GM06990 (cell line): ENCODE results near the gene SLC38A4.

ENCODE experiments used
- DNase-seq: peaks from one replicate; pipeline ENCODE4 v3.0.0-alpha.2; 2011; ENCODE audit not compliant: insufficient read length; ENCODE audit errors: extremely low read depth
- H3K27me3 ChIP-seq: replicated peaks from 2 replicates; pipeline ENCODE4 v1.6.0; 2011; ENCODE audit warnings: low read length; ENCODE audit not compliant: control insufficient read depth, insufficient read depth
- H3K36me3 ChIP-seq: 2 replicates; pipeline ENCODE4 v1.5.1; 2011; ENCODE audit warnings: low read length; ENCODE audit not compliant: control insufficient read depth, insufficient read depth
- H3K4me3 ChIP-seq: replicated peaks from 2 replicates; pipeline ENCODE4 v1.5.1; 2011; ENCODE audit warnings: low read depth, mild to moderate bottlenecking, control low read depth, low read length
- CTCF ChIP-seq: IDR thresholded peaks from 2 replicates; pipeline ENCODE4 v1.5.1; 2011; ENCODE audit warnings: low read length, control low read depth, mild to moderate bottlenecking, inconsistent platforms; ENCODE audit not compliant: insufficient read depth, poor library complexity, severe bottlenecking

Gene SLC38A4

GRCh38 chr12:46825591-46826414, at the start of gene SLC38A4:
SLC38A4 (minus strand) TSS chr12:46825997; CDS start chr12:46793071, 32,926 bp downstream.
- H3K36me3 ChIP-seq, result no peaks in the 10 kb centered on the region
- H3K27me3 ChIP-seq, result no peaks in the 10 kb centered on the region; the same call in 1 of the 2 replicates
- no peak for TF ChIP-seq CTCF
- no peak for DNase-seq
- no peak within 1 kb of the TSS for H3K4me3 ChIP-seq

- Histone ChIP-seq H3K4me3 (no peak overlapping the region), H3K27me3 (no peaks in the 10 kb centered on the region), H3K36me3 (no peaks in the 10 kb centered on the region)
- DNase-seq, result no peak
- no peak for TF ChIP-seq CTCF
These were observed 49.3 kb upstream of the SLC38A4 start for GRCh38 chr12:46875095-46875494.

DNA sequence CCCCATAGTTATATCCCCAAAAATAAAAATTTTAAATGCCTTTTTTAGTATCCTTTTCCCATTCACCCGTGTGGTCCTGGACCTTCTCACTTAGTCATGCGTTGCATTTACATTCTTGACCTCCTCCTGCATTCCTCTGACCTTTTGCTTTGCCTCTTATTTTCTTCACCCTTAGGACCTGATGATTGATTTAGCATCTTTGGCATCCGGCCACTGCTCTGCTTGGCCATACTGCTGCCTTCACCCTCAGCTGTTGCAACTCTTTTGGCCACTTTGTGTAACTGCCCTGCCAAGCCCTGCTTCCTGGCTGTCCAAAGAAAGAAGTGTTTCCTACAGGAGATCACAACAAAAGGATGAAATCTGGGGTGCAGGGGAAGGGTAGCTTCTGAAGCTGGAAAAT, 48.8 kb upstream of the SLC38A4 start:
- Histone ChIP-seq H3K4me3 (no peak overlapping the region), H3K36me3 (no peaks in the 10 kb centered on the region), H3K27me3 (no peaks in the 10 kb centered on the region)
- TF ChIP-seq CTCF, result no peak
- no peak for DNase-seq

DNA sequence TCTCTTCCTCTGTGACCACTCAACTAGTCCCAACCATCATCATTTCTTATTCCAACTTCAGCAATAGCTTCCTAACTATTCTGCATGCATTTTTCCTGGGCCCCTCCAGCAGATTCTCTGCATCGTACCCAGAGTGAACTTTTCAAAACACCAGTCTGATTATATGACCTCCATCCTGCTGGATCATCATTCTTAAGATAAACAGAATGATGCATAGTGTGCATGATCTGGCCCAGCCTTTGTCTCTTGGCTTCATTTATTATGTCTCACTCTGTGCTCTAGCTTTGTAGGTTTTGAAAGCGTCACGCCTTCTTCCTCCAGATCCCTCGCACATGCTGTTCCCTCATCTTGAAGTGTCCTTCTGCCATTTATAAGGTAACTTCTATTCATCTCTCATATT, 46.3 kb upstream of the SLC38A4 start:
- no peaks in the 10 kb centered on the region for H3K36me3 ChIP-seq

GRCh38 chr12:46865311-46865710, 39.5 kb upstream of the SLC38A4 start:
- no peaks in the 10 kb centered on the region for H3K36me3 ChIP-seq
- TF ChIP-seq CTCF, result no peak
- H3K4me3 ChIP-seq, result no peak overlapping the region
- no peaks in the 10 kb centered on the region for H3K27me3 ChIP-seq
- no peak for DNase-seq

More for the DNA sequence above, 46.3 kb upstream of the SLC38A4 start:
- no peak for TF ChIP-seq CTCF
- DNase-seq, result no peak
- Histone ChIP-seq H3K4me3 (no peak overlapping the region), H3K27me3 (no peaks in the 10 kb centered on the region)

DNA sequence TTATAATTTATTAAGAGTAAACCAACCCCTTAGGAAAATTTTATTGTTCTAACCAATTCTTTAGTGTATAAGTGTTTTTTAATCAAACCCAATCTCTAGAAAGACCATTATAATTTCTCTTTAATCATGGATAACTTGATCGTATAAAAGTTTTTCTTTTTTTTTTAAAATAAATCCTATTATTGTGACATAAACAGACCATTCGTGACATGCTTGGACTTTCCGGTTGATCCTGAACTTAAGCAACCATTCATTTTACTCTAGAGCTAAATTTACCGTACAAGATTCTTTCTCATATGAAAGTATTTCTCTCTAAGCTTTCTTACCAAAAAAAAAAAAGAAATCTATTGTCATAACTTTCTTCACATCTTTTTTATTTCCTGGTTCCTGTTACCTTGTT, 32.6 kb upstream of the SLC38A4 start:
- Histone ChIP-seq H3K4me3 (no peak overlapping the region), H3K27me3 (no peaks in the 10 kb centered on the region), H3K36me3 (no peaks in the 10 kb centered on the region)
- DNase-seq, result no peak
- no peak for TF ChIP-seq CTCF
